ENCODE results near the gene PRM3. TPM values are rescaled to one million over a fixed set of nuclear protein-coding genes. Genes with fewer than 3 reads are reported as not detected.

The PRM3 gene
- total RNA-seq, 4 donors from 2014 or later, result not detected

GRCh38 chr16:11319529-11320146, 46.2 kb upstream of the PRM3 start:
- no peak for ATAC-seq
- in situ Hi-C loops (cut with MboI; ENCODE audit: low sequenced_read_pairs in 4 of 4) (no loop called here), intact Hi-C loops (cut with DNase I; ENCODE audit: low total_unique reads) (no loop called here)
- TF ChIP-seq POLR2A (IDR thresholded peaks at IDR 0.05) (no peak), CTCF (IDR thresholded peaks at IDR 0.05 in 4 of 5, conservative IDR thresholded peaks at IDR 0.05 in 1 of 5) (no peak)
- no peak for DNase-seq
- no peaks in the 10 kb centered on the region for H3K27me3 ChIP-seq
- no peaks in the 10 kb centered on the region for H3K36me3 ChIP-seq
- no peaks in the 10 kb centered on the region for H3K9me3 ChIP-seq
- H3K27ac ChIP-seq, result no peak overlapping the region
- H3K4me3 ChIP-seq, result no peak overlapping the region
- no peaks in the 10 kb centered on the region for H3K4me1 ChIP-seq

- Histone ChIP-seq H3K36me3 (no peaks in the 10 kb centered on the region), H3K27ac (no peak overlapping the region), H3K9me3 (no peaks in the 10 kb centered on the region), H3K4me1 (no peaks in the 10 kb centered on the region), H3K27me3 (no peaks in the 10 kb centered on the region), H3K4me3 (no peak overlapping the region)
- TF ChIP-seq CTCF (IDR thresholded peaks at IDR 0.05 in 4 of 5, conservative IDR thresholded peaks at IDR 0.05 in 1 of 5) (no peak), POLR2A (IDR thresholded peaks at IDR 0.05) (no peak)
- intact Hi-C loops (cut with DNase I; ENCODE audit: low total_unique reads) (no loop called here), in situ Hi-C loops (cut with MboI; ENCODE audit: low sequenced_read_pairs in 4 of 4) (no loop called here)
- ATAC-seq (no peak), DNase-seq (no peak)
Measured at GRCh38 chr16:11318817-11319216, 45.4 kb upstream of the PRM3 start.

- Histone ChIP-seq H3K27ac (no peak overlapping the region), H3K4me3 (no peak overlapping the region), H3K27me3 (no peaks in the 10 kb centered on the region), H3K36me3 (no peaks in the 10 kb centered on the region), H3K4me1 (no peaks in the 10 kb centered on the region), H3K9me3 (no peaks in the 10 kb centered on the region)
- in situ Hi-C loops (cut with MboI; ENCODE audit: low sequenced_read_pairs in 4 of 4) (no loop called here), intact Hi-C loops (cut with DNase I; ENCODE audit: low total_unique reads) (no loop called here)
- TF ChIP-seq CTCF (IDR thresholded peaks at IDR 0.05 in 4 of 5, conservative IDR thresholded peaks at IDR 0.05 in 1 of 5), result no peak
- TF ChIP-seq POLR2A (IDR thresholded peaks at IDR 0.05), result no peak
- ATAC-seq (no peak), DNase-seq (no peak)
Measured at GRCh38 chr16:11316331-11317015, 43.0 kb upstream of the PRM3 start.

GRCh38 chr16:11315510-11315909, 42.1 kb upstream of the PRM3 start:
- intact Hi-C loops (cut with DNase I; ENCODE audit: low total_unique reads), result no loop called here
- in situ Hi-C loops (cut with MboI; ENCODE audit: low sequenced_read_pairs in 4 of 4), result no loop called here
- Histone ChIP-seq H3K9me3 (no peaks in the 10 kb centered on the region), H3K36me3 (no peaks in the 10 kb centered on the region), H3K4me3 (no peak overlapping the region), H3K27me3 (no peaks in the 10 kb centered on the region), H3K27ac (no peak overlapping the region), H3K4me1 (no peaks in the 10 kb centered on the region)
- no peak for TF ChIP-seq POLR2A (IDR thresholded peaks at IDR 0.05)
- ATAC-seq (no peak), DNase-seq (no peak)

- Histone ChIP-seq H3K27me3 (no peaks in the 10 kb centered on the region), H3K27ac (no peak overlapping the region), H3K4me3 (no peak overlapping the region), H3K9me3 (no peaks in the 10 kb centered on the region), H3K36me3 (no peaks in the 10 kb centered on the region), H3K4me1 (no peaks in the 10 kb centered on the region)
- intact Hi-C loops (cut with DNase I; ENCODE audit: low total_unique reads) (no loop called here), in situ Hi-C loops (cut with MboI; ENCODE audit: low sequenced_read_pairs in 4 of 4) (no loop called here)
- no peak for TF ChIP-seq CTCF (IDR thresholded peaks at IDR 0.05 in 4 of 5, conservative IDR thresholded peaks at IDR 0.05 in 1 of 5)
- no peak for TF ChIP-seq POLR2A (IDR thresholded peaks at IDR 0.05)
- no peak for DNase-seq
- no peak for ATAC-seq
Measured at GRCh38 chr16:11314309-11314894, 41.0 kb upstream of the PRM3 start.
